Measurements from ENCODE around the gene PTCD1.
"Not testable (repeated sequence)": the region's sequence is repeated elsewhere in the genome, so short reads cannot be mapped to it uniquely, and the experiment has no call there.

The PTCD1 gene

GRCh38 chr7:99394188-99394502 is 44.5 kb downstream of the PTCD1 start:
- H3K9me3 ChIP-seq (ENCODE audit: control insufficient read depth, insufficient read depth, low read length) = no peaks in the 10 kb centered on the region
- H3K36me3 ChIP-seq (ENCODE audit: insufficient read depth, low read length) = peaks cover 9% of the 10 kb centered on the region
- H3K9ac ChIP-seq (ENCODE audit: low read depth, low read length) = no peak overlapping the region
- peaks cover 2% of the 10 kb centered on the region; the same call in 1 of the 2 replicates for H3K4me1 ChIP-seq (ENCODE audit: insufficient read depth, low read length)

- no peaks in the 10 kb centered on the region for H3K9me3 ChIP-seq (ENCODE audit: control insufficient read depth, insufficient read depth, low read length)
- peaks cover 2% of the 10 kb centered on the region; the same call in 1 of the 2 replicates for H3K4me1 ChIP-seq (ENCODE audit: insufficient read depth, low read length)
- peak overlapping the region; percentile 50 for H3K9ac ChIP-seq (ENCODE audit: low read depth, low read length)
- H3K36me3 ChIP-seq (ENCODE audit: insufficient read depth, low read length) = peaks cover 9% of the 10 kb centered on the region
Measured at GRCh38 chr7:99393355-99394187, 45.0 kb downstream of the PTCD1 start.

- peaks cover 14% of the 10 kb centered on the region for H3K36me3 ChIP-seq (ENCODE audit: insufficient read depth, low read length)
- H3K9ac ChIP-seq (ENCODE audit: low read depth, low read length) = peak overlapping the region; percentile 50
- no peaks in the 10 kb centered on the region for H3K9me3 ChIP-seq (ENCODE audit: control insufficient read depth, insufficient read depth, low read length)
- peaks cover 2% of the 10 kb centered on the region; the same call in 1 of the 2 replicates for H3K4me1 ChIP-seq (ENCODE audit: insufficient read depth, low read length)
Measured at GRCh38 chr7:99392659-99393354, 45.8 kb downstream of the PTCD1 start.

DNA sequence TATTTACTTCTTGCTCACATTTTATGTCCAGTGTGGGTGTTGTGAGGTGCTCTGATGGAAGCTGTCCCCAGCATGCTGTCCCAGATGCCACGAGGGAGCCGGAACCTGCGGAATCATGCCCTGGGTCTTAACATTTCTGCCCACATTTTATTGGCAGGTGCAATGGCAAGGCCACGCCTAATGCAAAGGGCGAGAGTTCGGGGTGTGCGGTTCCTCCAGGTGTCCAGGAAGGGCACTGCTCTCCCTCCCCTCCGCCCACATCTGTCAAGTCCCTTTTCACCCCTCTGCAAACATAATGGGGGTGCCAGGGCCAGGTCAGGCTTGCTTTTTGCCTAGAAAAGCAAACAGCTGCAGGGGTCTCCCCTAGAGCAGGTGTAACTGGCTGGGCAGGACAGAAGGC is 46.6 kb downstream of the PTCD1 start:
- H3K9me3 ChIP-seq (ENCODE audit: control insufficient read depth, insufficient read depth, low read length) = no peaks in the 10 kb centered on the region
- H3K36me3 ChIP-seq (ENCODE audit: insufficient read depth, low read length) = peaks cover 9% of the 10 kb centered on the region
- H3K9ac ChIP-seq (ENCODE audit: low read depth, low read length) = peak overlapping the region; percentile 50
- H3K4me1 ChIP-seq (ENCODE audit: insufficient read depth, low read length) = peaks cover 2% of the 10 kb centered on the region; the same call in 1 of the 2 replicates

- H3K9ac ChIP-seq (ENCODE audit: low read depth, low read length) = no peak overlapping the region
- H3K4me1 ChIP-seq (ENCODE audit: insufficient read depth, low read length) = peaks cover 2% of the 10 kb centered on the region; the same call in 1 of the 2 replicates
- peaks cover 11% of the 10 kb centered on the region for H3K36me3 ChIP-seq (ENCODE audit: insufficient read depth, low read length)
- H3K9me3 ChIP-seq (ENCODE audit: control insufficient read depth, insufficient read depth, low read length) = no peaks in the 10 kb centered on the region
Measured at GRCh38 chr7:99390941-99391602, 47.5 kb downstream of the PTCD1 start.

DNA sequence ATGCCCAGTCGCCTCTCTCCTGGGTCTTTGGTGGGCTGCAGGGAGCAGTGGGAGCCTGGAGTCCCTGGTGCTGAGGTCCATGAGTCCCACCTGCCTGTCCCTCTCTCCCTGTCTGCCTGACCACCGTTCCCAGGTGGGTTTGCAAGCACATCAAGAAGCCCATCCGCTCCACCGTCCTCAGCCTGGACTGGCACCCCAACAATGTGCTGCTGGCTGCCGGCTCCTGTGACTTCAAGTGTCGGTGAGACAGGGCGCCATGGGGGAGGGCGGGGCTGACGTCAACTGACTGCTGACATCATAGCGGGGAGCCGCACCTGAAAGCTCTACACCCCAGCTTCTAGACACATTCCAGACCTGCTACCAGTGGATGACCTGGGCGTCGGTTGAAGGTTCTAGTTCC is 48.8 kb downstream of the PTCD1 start:
- Histone ChIP-seq H3K9me3 (ENCODE audit: control insufficient read depth, insufficient read depth, low read length) (no peaks in the 10 kb centered on the region), H3K36me3 (ENCODE audit: insufficient read depth, low read length) (peaks cover 11% of the 10 kb centered on the region), H3K9ac (ENCODE audit: low read depth, low read length) (no peak overlapping the region), H3K4me1 (ENCODE audit: insufficient read depth, low read length) (peaks cover 2% of the 10 kb centered on the region; the same call in 1 of the 2 replicates)

DNA sequence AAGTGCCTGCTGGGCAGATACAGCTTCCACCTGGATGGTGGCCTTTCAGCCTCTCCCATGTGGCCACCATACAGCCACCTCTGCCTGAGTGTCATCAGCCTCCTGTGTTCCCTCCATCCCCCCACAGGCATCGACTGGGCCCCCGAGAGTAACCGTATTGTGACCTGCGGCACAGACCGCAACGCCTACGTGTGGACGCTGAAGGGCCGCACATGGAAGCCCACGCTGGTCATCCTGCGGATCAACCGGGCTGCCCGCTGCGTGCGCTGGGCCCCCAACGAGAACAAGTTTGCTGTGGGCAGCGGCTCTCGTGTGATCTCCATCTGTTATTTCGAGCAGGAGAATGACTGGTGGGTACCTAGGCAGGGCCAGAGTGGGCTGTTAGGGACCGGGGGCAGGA is 50.7 kb downstream of the PTCD1 start:
- H3K9ac ChIP-seq (ENCODE audit: low read depth, low read length) = no peak overlapping the region
- H3K4me1 ChIP-seq (ENCODE audit: insufficient read depth, low read length) = no peaks in the 10 kb centered on the region
- peaks cover 11% of the 10 kb centered on the region for H3K36me3 ChIP-seq (ENCODE audit: insufficient read depth, low read length)
- H3K9me3 ChIP-seq (ENCODE audit: control insufficient read depth, insufficient read depth, low read length) = no peaks in the 10 kb centered on the region

DNA sequence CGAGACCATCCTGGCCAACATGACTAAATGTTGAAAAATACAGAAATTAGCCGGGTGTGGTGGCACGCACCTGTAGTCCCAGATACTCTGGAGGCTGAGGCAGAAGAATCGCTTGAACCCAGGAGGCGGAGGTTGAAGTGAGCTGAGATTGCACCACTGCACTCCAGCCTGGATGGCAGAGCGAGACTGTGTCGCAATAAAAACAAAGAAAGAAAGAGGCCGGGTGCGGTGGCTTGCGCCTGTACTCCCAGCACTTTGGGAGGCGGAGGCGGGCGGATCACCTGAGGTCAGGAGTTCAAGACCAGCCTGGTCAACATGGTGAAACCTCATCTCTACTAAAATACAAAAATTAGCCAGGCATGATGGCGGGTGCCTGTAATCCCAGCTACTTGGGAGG is 51.4 kb downstream of the PTCD1 start:
- not testable (repeated sequence) for H3K4me1 ChIP-seq (ENCODE audit: insufficient read depth, low read length); H3K9me3 ChIP-seq (ENCODE audit: control insufficient read depth, insufficient read depth, low read length); H3K9ac ChIP-seq (ENCODE audit: low read depth, low read length)
- H3K36me3 ChIP-seq (ENCODE audit: insufficient read depth, low read length) = peaks cover 11% of the 10 kb centered on the region

- H3K36me3 ChIP-seq (ENCODE audit: insufficient read depth, low read length) = peaks cover 11% of the 10 kb centered on the region
Measured at GRCh38 chr7:99386584-99387238, 51.9 kb downstream of the PTCD1 start.

GRCh38 chr7:99385564-99385963 is 53.0 kb downstream of the PTCD1 start:
- Histone ChIP-seq H3K9me3 (ENCODE audit: control insufficient read depth, insufficient read depth, low read length) (no peaks in the 10 kb centered on the region), H3K9ac (ENCODE audit: low read depth, low read length) (no peak overlapping the region), H3K36me3 (ENCODE audit: insufficient read depth, low read length) (peaks cover 11% of the 10 kb centered on the region), H3K4me1 (ENCODE audit: insufficient read depth, low read length) (no peaks in the 10 kb centered on the region; the same call in 1 of the 2 replicates)

More at GRCh38 chr7:99386584-99387238, 51.9 kb downstream of the PTCD1 start:
- Histone ChIP-seq H3K9me3 (ENCODE audit: control insufficient read depth, insufficient read depth, low read length) (no peaks in the 10 kb centered on the region), H3K4me1 (ENCODE audit: insufficient read depth, low read length) (no peaks in the 10 kb centered on the region), H3K9ac (ENCODE audit: low read depth, low read length) (no peak overlapping the region)

- peaks cover 11% of the 10 kb centered on the region for H3K36me3 ChIP-seq (ENCODE audit: insufficient read depth, low read length)
- H3K4me1 ChIP-seq (ENCODE audit: insufficient read depth, low read length) = peaks cover 10% of the 10 kb centered on the region
- no peak overlapping the region for H3K9ac ChIP-seq (ENCODE audit: low read depth, low read length)
- H3K9me3 ChIP-seq (ENCODE audit: control insufficient read depth, insufficient read depth, low read length) = no peaks in the 10 kb centered on the region
Measured at GRCh38 chr7:99384523-99384922, 54.1 kb downstream of the PTCD1 start.

DNA sequence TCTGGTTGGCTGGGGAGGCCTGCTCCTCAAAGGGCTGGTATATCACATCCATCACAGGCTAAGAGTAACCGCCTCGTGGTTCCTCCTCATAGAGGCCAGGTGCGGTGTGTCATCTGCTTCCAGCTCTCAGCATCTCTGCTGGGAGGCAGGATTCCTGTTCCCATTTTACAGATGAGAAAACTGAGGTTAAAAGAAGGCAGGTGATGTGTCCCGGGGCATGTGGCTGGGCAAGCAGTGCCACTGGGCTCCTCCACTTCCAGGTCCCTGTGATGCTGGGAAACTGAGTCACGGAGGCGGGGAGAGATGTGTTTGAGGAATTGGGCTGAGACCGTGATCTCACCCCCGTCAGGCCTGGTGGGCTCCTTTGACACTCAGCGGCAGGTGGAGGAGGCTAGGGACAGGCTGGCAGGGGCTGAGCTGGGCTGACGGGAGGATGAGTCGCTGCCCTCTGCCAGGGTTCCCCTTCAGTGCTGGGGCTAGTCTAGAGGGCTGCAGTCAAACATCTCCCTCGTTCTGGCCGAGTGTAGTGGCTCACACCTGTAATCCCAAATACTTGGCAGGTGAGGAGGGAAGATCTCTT is 54.7 kb downstream of the PTCD1 start:
- no peaks in the 10 kb centered on the region for H3K9me3 ChIP-seq (ENCODE audit: control insufficient read depth, insufficient read depth, low read length)
- H3K4me1 ChIP-seq (ENCODE audit: insufficient read depth, low read length) = peaks cover 12% of the 10 kb centered on the region
- no peak overlapping the region for H3K9ac ChIP-seq (ENCODE audit: low read depth, low read length)
- peaks cover 11% of the 10 kb centered on the region for H3K36me3 ChIP-seq (ENCODE audit: insufficient read depth, low read length)

DNA sequence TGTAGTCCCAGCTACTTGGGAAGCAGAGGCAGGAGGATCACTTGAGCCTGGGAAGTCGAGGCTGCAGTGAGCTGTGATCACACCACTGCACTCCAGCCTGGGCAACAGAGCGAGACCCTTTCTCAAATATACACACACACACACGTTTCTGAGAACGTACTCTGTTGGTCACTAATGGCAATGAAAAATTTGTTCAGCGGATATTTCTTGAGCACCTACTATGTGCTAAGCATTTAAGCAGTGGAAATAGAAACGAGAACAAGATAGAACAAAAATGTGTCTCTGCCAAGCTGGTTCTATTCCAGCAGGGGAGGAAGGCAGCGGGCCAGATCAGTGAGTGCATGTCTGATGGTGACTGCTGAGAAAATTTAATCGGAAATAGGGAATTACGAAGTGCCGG is 55.4 kb downstream of the PTCD1 start:
- H3K9ac ChIP-seq (ENCODE audit: low read depth, low read length) = no peak overlapping the region
- H3K9me3 ChIP-seq (ENCODE audit: control insufficient read depth, insufficient read depth, low read length) = no peaks in the 10 kb centered on the region
- H3K36me3 ChIP-seq (ENCODE audit: insufficient read depth, low read length) = peaks cover 9% of the 10 kb centered on the region
- peaks cover 12% of the 10 kb centered on the region for H3K4me1 ChIP-seq (ENCODE audit: insufficient read depth, low read length)

- Histone ChIP-seq H3K9ac (ENCODE audit: low read depth, low read length) (no peak overlapping the region), H3K4me1 (ENCODE audit: insufficient read depth, low read length) (peaks cover 12% of the 10 kb centered on the region), H3K9me3 (ENCODE audit: control insufficient read depth, insufficient read depth, low read length) (no peaks in the 10 kb centered on the region), H3K36me3 (ENCODE audit: insufficient read depth, low read length) (peaks cover 4% of the 10 kb centered on the region; the same call in 1 of the 2 replicates)
Measured at GRCh38 chr7:99381664-99382075, 56.9 kb downstream of the PTCD1 start.
